ENCODE results near the gene BACH2. TPM values are rescaled to one million over a fixed set of nuclear protein-coding genes. Genes with fewer than 3 reads are reported as not detected.

The BACH2 gene
- total RNA-seq, 4 donors from 2014 or later: 4.2 to 9.8 (median 5.8) TPM

DNA sequence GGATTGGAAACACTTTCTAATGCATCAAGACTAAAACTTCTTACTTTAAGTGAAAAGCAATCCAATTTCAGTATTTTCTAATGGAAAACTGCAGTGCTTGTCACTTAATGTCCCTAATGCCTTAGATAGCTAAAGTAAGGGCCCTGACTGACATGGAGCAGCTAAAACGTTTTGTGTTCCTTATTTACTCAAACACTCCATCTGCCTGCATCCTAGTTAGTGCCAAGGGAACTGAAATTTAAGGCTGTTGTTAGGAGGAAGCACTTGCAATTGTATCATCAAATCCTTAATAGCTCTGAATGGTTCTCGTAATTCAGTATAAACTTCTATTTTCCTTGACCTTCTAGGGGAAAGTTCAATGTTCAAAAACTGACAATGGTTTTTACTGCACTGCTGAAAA lies 274.9 kb downstream of the BACH2 start:
- no peak for TF ChIP-seq POLR2AphosphoS5 (IDR thresholded peaks at IDR 0.05)
- TF ChIP-seq, protein P1, sequence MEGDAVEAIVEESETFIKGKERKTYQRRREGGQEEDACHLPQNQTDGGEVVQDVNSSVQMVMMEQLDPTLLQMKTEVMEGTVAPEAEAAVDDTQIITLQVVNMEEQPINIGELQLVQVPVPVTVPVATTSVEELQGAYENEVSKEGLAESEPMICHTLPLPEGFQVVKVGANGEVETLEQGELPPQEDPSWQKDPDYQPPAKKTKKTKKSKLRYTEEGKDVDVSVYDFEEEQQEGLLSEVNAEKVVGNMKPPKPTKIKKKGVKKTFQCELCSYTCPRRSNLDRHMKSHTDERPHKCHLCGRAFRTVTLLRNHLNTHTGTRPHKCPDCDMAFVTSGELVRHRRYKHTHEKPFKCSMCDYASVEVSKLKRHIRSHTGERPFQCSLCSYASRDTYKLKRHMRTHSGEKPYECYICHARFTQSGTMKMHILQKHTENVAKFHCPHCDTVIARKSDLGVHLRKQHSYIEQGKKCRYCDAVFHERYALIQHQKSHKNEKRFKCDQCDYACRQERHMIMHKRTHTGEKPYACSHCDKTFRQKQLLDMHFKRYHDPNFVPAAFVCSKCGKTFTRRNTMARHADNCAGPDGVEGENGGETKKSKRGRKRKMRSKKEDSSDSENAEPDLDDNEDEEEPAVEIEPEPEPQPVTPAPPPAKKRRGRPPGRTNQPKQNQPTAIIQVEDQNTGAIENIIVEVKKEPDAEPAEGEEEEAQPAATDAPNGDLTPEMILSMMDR (IDR thresholded peaks at IDR 0.05): no peak
- TF ChIP-seq POLR2A (IDR thresholded peaks at IDR 0.05; ENCODE audit: low read depth): no peak
- TF ChIP-seq EP300 (IDR thresholded peaks at IDR 0.05): no peak
- no peak for DNase-seq (ENCODE audit: extremely low spot score)
- no peak overlapping the region for H3K4me3 ChIP-seq
- 50% methylated on average over 2 of the region's 2 CpGs for WGBS
- intact Hi-C loops (cut with DNase I): no loop called here
- no peak overlapping the region for H3K27ac ChIP-seq (replicated peaks in 1 of 4)
- peaks cover 0 to 3% (median 0%) of the 10 kb centered on the region in 4 donors for H3K4me1 ChIP-seq
- H3K27me3 ChIP-seq: no peaks in the 10 kb centered on the region
- H3K9me3 ChIP-seq: no peaks in the 10 kb centered on the region
- no peaks in the 10 kb centered on the region for H3K36me3 ChIP-seq

DNA sequence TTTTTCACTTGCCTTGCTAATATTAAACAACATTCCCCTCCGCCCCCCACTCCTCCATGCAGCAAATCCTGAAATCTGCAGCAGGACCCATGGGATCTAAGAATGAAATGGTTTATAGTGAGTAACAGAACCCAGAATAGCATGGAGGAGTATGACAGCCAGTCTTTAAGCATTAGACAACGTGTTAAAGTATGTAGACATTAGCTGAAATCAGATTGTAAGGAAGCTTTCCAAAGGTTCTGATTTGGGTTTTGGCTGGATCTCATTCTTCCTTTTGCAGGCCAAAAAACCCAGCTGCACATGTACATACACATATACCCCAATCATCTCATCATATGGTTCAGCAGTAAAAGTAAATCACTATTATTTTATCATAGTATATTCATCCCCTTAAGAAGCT lies 275.9 kb downstream of the BACH2 start:
- intact Hi-C loops (cut with DNase I): no loop called here
- TF ChIP-seq POLR2AphosphoS5 (IDR thresholded peaks at IDR 0.05) (no peak), POLR2A (IDR thresholded peaks at IDR 0.05; ENCODE audit: low read depth) (no peak), EP300 (IDR thresholded peaks at IDR 0.05) (no peak)
- TF ChIP-seq, protein P1 (IDR thresholded peaks at IDR 0.05): no peak
- H3K9me3 ChIP-seq: no peaks in the 10 kb centered on the region
- H3K36me3 ChIP-seq: no peaks in the 10 kb centered on the region
- H3K27me3 ChIP-seq: no peaks in the 10 kb centered on the region
- 87% methylated on average over 2 of the region's 2 CpGs for WGBS
- H3K27ac ChIP-seq (replicated peaks in 1 of 4): no peak overlapping the region
- peaks cover 0 to 2% (median 0%) of the 10 kb centered on the region in 4 donors for H3K4me1 ChIP-seq
- no peak overlapping the region for H3K4me3 ChIP-seq
- peak; percentile 50 for DNase-seq (ENCODE audit: extremely low spot score)

- no peak for DNase-seq (ENCODE audit: extremely low spot score)
- H3K9me3 ChIP-seq: no peaks in the 10 kb centered on the region
- H3K4me1 ChIP-seq: no peaks in the 10 kb centered on the region
- no peaks in the 10 kb centered on the region for H3K27me3 ChIP-seq
- WGBS: 95% methylated on average over 1 of the region's 1 CpG
- no peaks in the 10 kb centered on the region for H3K36me3 ChIP-seq
- no peak for TF ChIP-seq POLR2A (IDR thresholded peaks at IDR 0.05; ENCODE audit: low read depth)
- no peak for TF ChIP-seq EP300 (IDR thresholded peaks at IDR 0.05)
- TF ChIP-seq, protein P1 (IDR thresholded peaks at IDR 0.05): no peak
- TF ChIP-seq POLR2AphosphoS5 (IDR thresholded peaks at IDR 0.05): no peak
- intact Hi-C loops (cut with DNase I): no loop called here
- H3K27ac ChIP-seq (replicated peaks in 1 of 4): no peak overlapping the region
- H3K4me3 ChIP-seq: no peak overlapping the region
These were observed 277.4 kb downstream of the BACH2 start for GRCh38 chr6:90019216-90019615.

DNA sequence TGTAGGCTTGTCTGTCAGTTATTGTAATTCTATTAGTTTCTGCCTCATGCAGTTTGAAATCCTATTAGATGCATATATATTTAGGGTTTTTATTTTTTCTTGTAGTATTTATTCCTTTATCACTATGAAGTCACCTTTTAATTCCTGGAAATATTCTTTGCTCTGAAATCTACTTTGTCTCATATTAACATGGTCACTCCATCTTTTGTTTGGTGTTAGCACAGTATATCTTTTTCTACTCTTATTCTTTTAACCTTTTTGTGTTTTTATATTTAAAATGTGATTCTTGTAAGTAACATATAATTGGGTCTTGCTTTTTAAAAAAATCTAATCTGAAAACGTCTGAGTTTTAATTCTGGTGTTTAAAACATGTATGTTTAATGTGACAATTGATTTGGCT lies 280.8 kb downstream of the BACH2 start:
- Histone ChIP-seq H3K4me3 (no peak overlapping the region), H3K36me3 (no peaks in the 10 kb centered on the region), H3K27me3 (no peaks in the 10 kb centered on the region), H3K9me3 (no peaks in the 10 kb centered on the region), H3K27ac (replicated peaks in 1 of 4) (no peak overlapping the region), H3K4me1 (no peaks in the 10 kb centered on the region)
- 78% methylated on average over 1 of the region's 1 CpG for WGBS
- intact Hi-C loops (cut with DNase I): no loop called here
- TF ChIP-seq EP300 (IDR thresholded peaks at IDR 0.05) (no peak), POLR2A (IDR thresholded peaks at IDR 0.05; ENCODE audit: low read depth) (no peak), POLR2AphosphoS5 (IDR thresholded peaks at IDR 0.05) (no peak)
- TF ChIP-seq, protein P1 (IDR thresholded peaks at IDR 0.05): no peak
- no peak for DNase-seq (ENCODE audit: extremely low spot score)

DNA sequence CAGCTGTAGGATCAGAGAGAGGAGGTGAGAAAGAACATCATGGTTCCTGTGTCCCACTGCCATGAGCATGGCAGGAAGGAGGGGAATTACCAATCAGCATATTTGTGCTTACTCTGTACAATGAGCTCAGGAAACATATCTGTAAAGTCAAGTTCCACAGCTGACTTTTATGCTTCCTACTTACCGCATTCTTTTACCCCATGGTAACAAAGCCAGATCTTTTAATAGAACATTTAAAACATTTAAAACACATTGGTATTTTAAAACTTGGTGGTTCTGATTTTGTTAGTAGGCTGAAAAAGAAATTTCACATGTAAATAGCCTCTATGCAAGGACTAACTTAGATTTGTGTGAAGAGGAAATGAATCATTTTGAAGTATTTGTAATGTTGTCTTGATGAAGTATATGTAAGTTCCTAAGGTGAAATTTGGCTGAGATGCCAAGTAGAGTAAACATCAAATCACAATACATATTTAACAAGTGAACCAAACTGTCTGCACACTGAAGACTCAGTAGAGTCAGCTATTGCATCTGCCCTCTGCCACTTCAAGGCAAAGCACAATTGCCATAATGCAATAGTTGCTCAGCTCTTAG lies 287.6 kb downstream of the BACH2 start:
- Histone ChIP-seq H3K4me3 (no peak overlapping the region), H3K4me1 (peaks cover 4 to 20% (median 14%) of the 10 kb centered on the region in 4 donors), H3K27ac (replicated peaks in 1 of 4) (no peak overlapping the region), H3K36me3 (peaks cover 0 to 7% (median 0%) of the 10 kb centered on the region in 4 donors), H3K27me3 (no peaks in the 10 kb centered on the region), H3K9me3 (no peaks in the 10 kb centered on the region)
- DNase-seq (ENCODE audit: extremely low spot score): peak; percentile 8
- intact Hi-C loops (cut with DNase I): no loop called here
- 42% methylated on average over 1 of the region's 1 CpG for WGBS
- no peak for TF ChIP-seq EP300 (IDR thresholded peaks at IDR 0.05)
- TF ChIP-seq POLR2A (IDR thresholded peaks at IDR 0.05; ENCODE audit: low read depth): no peak
- no peak for TF ChIP-seq POLR2AphosphoS5 (IDR thresholded peaks at IDR 0.05)
- TF ChIP-seq, protein P1 (IDR thresholded peaks at IDR 0.05): no peak
